Activated CD8-positive, alpha-beta memory T cell treated with anti-CD3 and anti-CD28 coated beads for 36 hours (primary cell): ENCODE data around the gene CALR. TPM values are rescaled to one million over a fixed set of nuclear protein-coding genes. Genes with fewer than 3 reads are reported as not detected.

ENCODE experiments used
- CTCF ChIA-PET: fragments of 350-600 bp; sonication (Branson Sonifier 250); formaldehyde crosslinking; loops from one replicate; lab custom pipeline; 2021; ENCODE audit warnings: antibody characterized with exemption; lab: Charles Lee
- POLR2A ChIA-PET: fragments of 350-600 bp; sonication (Branson Sonifier 250); formaldehyde crosslinking; loops from one replicate; lab custom pipeline; 2021; ENCODE audit warnings: antibody characterized with exemption; lab: Charles Lee
- total RNA-seq, 2 experiments: library from RNA; stranded (reverse); gene quantifications; one replicate each; pipeline ENCODE4 v1.2.3, GENCODE V29; 2021

Gene CALR
- total RNA-seq = 100 to 1,000 TPM; 805 to 809 TPM

- CTCF ChIA-PET = interaction anchor here (1.2 to 1.8 kb wide), 2 partner anchors 27 to 155 kb away, joined by 3 to 9 read pairs; no protein-coding TSS in a partner anchor
- POLR2A ChIA-PET = interaction anchor here (0.9 to 1.5 kb wide), 5 partner anchors 8 to 214 kb away, joined by 3 to 4 read pairs (median 4); partner anchors contain the start of genes DNASE2, GCDH and SYCE2
Observed at GRCh38 chr19:12937927-12938778, at the start of gene CALR. Gene CALR (plus strand): TSS chr19:12938609. CDS start chr19:12938680, 71 bp downstream.

DNA sequence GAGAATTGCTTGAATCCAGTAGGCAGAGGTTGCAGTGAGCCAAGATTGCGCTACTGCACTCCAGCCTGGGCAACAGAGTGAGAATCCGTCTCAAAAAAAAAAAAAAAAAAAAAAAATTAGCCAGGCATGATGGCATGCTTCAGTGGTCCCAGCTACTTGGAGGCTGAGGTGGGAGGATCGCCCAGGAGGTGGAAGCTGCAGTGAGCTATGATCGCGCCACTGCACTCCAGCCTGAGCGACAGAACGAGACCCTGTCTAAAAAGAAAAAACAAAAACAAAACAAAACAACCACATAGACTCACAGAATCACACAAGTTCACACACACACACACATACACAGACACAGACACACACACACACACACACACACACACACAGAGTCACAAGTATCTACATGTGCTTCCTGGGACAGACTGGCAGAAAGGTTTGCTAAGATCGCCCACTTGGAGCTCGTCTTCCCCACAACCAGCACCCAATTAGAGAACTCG lies 48.1 kb upstream of the CALR start:
- POLR2A ChIA-PET = interaction anchor here (0.6 to 1.5 kb wide), 8 partner anchors 9 to 209 kb away, joined by 3 to 9 read pairs (median 4); partner anchors contain the start of genes CALR, DNASE2 and FARSA
- CTCF ChIA-PET = interaction anchor here (0.6 to 2.6 kb wide), 10 partner anchors 9 to 130 kb away, joined by 3 to 11 read pairs (median 4); partner anchors contain the start of genes DNASE2 and FARSA

- ChIA-PET CTCF (interaction anchor here (0.6 to 2.6 kb wide), 10 partner anchors 8 to 130 kb away, joined by 3 to 11 read pairs (median 4); partner anchors contain the start of gene DNASE2), POLR2A (interaction anchor here (0.6 to 1.5 kb wide), 8 partner anchors 9 to 210 kb away, joined by 3 to 9 read pairs (median 4); partner anchors contain the start of genes CALR, DNASE2 and FARSA)
Observed at GRCh38 chr19:12890787-12891552, 47.4 kb upstream of the CALR start, which contains the start of gene GCDH. Gene GCDH (plus strand): TSS chr19:12891160. CDS start chr19:12891305, 145 bp downstream.

- ChIA-PET POLR2A (interaction anchor here (0.6 to 1.5 kb wide), 4 partner anchors 9 to 47 kb away, joined by 3 to 9 read pairs (median 4); partner anchors contain the start of genes CALR, DNASE2 and FARSA), CTCF (interaction anchor here (0.9 to 2.6 kb wide), 6 partner anchors 8 to 95 kb away, joined by 3 to 11 read pairs (median 5); partner anchors contain the start of gene DNASE2)
Observed at GRCh38 chr19:12891553-12892021, 46.8 kb upstream of the CALR start.

GRCh38 chr19:12893582-12893981 lies 44.8 kb upstream of the CALR start:
- ChIA-PET CTCF (no interaction called here), POLR2A (no interaction called here)

- ChIA-PET POLR2A (interaction anchor here (1.2 kb wide), 1 partner anchor 18 kb away, joined by 3 read pairs; no protein-coding TSS in a partner anchor), CTCF (interaction anchor here (0.6 to 1.3 kb wide), 3 partner anchors 8 to 69 kb away, joined by 3 to 4 read pairs (median 3); no protein-coding TSS in a partner anchor)
Observed at GRCh38 chr19:12896460-12896859, 41.9 kb upstream of the CALR start.

DNA sequence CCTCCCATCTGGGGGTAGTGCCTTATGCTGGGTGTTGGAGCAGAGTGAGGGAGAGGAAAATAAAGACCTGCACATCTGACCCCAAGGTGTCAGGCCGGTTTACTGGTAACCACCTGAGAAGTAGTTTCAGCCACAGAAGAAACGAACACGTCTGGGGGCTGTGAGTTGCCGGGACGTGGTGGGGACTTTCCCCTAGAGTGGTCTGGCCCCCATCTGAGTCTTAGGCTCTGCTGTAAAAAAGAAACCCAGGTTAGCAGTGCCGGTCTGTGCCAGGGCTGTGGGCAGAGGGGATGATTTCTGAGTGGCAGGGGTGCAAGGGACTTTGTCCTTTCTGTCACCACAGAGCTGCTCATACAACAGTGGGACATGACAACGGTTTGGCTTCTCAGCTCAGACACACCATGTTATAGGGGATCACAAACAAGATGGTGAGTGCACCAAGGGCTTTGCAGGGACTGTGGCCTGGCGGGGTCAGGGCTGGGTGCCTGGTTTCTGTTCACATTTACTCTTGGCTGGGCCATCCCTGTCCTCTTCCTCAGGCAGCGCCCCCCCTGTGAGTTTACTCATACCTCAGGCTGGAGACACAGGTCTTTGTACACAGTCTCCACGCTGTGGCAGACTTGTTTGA lies 38.4 kb upstream of the CALR start:
- ChIA-PET POLR2A (interaction anchor here (0.6 to 1.0 kb wide), 5 partner anchors 9 to 131 kb away, joined by 3 to 10 read pairs (median 4); partner anchors contain the start of genes FARSA and GCDH), CTCF (interaction anchor here (0.9 to 1.6 kb wide), 3 partner anchors 9 to 15 kb away, joined by 3 to 4 read pairs (median 3); partner anchors contain the start of gene GCDH)

GRCh38 chr19:12907166-12907565 lies 31.2 kb upstream of the CALR start:
- ChIA-PET CTCF (interaction anchor here (0.6 to 1.7 kb wide), 2 partner anchors 22 to 469 kb away, joined by 3 to 5 read pairs; no protein-coding TSS in a partner anchor), POLR2A (no interaction called here)

DNA sequence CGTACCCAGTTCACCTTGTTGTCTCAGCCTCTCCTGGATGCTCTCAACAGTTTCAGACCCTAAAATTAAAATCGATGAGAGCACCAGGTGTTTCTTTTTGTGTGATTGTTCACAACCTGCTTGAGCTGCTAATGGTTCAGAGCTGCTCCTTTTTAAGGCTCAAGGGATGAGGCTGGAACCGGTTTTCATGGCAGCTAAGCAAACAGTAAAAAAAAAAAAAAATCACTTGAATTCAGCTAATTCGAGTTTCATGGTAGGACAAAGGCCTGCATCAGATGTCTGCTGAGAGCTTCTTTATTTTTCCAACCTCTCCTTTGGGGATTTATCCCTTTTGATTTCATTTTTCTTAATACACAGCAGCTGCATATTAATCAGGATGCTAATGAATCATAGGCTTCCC lies 25.8 kb upstream of the CALR start:
- POLR2A ChIA-PET = no interaction called here
- CTCF ChIA-PET = interaction anchor here (1.3 to 2.1 kb wide), 3 partner anchors 12 to 53 kb away, joined by 3 to 5 read pairs (median 4); no protein-coding TSS in a partner anchor

- POLR2A ChIA-PET = interaction anchor here (0.7 to 1.6 kb wide), 3 partner anchors 20 to 32 kb away, joined by 3 to 6 read pairs (median 5); partner anchors contain the start of genes DNASE2 and FARSA
- CTCF ChIA-PET = interaction anchor here (1.0 to 2.1 kb wide), 4 partner anchors 12 to 155 kb away, joined by 3 to 5 read pairs (median 4); no protein-coding TSS in a partner anchor
Observed at GRCh38 chr19:12913011-12913561, 25.3 kb upstream of the CALR start.

- ChIA-PET CTCF (interaction anchor here (1.0 to 2.1 kb wide), 4 partner anchors 29 to 156 kb away, joined by 3 to 5 read pairs (median 4); no protein-coding TSS in a partner anchor), POLR2A (interaction anchor here (0.5 to 1.6 kb wide), 6 partner anchors 11 to 120 kb away, joined by 3 to 6 read pairs (median 4); partner anchors contain the start of genes DNASE2 and FARSA)
Observed at GRCh38 chr19:12913851-12914690, 24.3 kb upstream of the CALR start.

DNA sequence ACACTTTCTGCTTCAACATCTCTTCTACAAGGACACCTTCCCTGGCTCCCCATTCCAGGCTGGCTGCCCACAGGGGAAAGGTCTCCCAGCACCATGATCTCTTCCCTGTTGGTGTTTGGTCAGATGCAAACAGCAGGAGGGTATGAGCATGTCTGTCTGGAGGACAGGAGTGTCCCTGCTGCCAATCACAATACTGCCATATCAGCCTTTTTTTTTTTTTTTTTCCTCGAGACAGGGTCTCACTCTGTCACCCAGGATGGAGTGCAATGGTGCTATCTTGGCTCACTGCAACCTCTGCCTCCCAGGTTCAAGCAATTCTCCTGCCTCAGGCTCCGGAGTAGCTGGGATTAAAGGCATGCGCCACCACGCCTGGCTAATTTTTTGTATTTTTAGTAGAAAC lies 22.5 kb upstream of the CALR start:
- ChIA-PET POLR2A (interaction anchor here (0.6 kb wide), 1 partner anchor 30 kb away, joined by 3 read pairs; no protein-coding TSS in a partner anchor), CTCF (interaction anchor here (0.7 to 1.4 kb wide), 6 partner anchors 31 to 158 kb away, joined by 3 to 4 read pairs (median 3); no protein-coding TSS in a partner anchor)

DNA sequence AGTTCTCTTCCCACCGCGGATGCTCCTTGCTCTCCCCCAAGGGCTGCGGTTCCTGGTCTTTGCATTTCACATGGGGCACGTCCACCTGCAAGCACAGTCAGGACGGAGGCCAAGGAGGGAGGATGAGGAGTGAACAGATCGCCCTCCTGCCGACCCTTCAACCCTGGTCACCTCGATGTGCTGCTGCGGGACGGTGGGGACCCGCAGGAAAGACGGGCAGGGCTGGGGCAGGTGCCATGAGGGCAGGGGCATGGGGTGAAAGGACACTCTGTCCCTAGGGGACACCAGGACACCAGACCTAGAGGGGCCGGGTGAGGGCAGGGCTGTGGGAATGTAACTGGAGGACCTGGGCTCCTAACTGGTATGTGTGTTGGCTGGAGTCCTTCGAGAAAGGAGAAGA lies 20.2 kb upstream of the CALR start:
- ChIA-PET POLR2A (interaction anchor here (0.7 to 1.2 kb wide), 2 partner anchors 28 to 96 kb away, joined by 3 to 5 read pairs; partner anchors contain the start of gene GCDH), CTCF (no interaction called here)

DNA sequence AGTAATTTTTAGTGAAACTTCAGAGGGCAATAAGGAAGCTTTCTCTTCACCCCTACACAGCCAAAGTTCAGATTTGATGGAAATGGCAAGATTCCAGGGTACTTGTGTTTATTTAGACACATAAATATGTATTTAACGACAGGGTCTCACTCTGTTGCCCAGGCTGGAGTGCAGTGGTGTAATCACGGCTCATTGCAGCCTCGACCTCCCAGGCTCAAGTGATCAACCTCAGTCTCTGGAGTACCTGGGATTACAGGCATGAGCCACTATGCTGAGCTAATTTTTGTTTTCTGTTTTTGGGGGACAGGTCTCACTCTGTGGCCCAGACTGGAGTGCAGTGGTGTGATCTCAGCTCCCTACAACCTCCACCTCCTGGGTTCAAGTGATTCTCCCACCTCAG lies 17.4 kb upstream of the CALR start:
- POLR2A ChIA-PET = interaction anchor here (0.6 to 1.6 kb wide), 5 partner anchors 29 to 1978 kb away, joined by 4 to 6 read pairs (median 4); partner anchors contain the start of genes GCDH and GET3

DNA sequence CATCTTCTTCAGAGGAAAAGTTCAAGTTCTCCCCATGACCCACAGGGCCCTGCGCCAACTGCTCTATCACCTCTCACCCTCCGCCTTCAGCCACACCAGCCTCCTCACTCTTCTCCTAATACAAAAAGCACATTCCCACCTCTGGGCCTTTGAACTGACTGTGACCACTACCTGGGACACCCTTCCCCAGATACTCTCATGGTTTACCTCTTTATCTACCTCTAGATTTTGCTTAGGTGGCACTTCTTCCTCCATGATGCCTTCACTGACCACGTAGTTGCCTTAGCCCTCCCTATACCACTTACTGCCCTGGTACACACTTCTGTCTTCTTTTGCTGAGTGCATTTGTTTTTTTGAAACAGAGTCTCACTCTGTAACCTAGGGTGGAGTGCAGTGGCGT lies 15.4 kb upstream of the CALR start:
- POLR2A ChIA-PET = no interaction called here
- CTCF ChIA-PET = no interaction called here

More for the DNA sequence above, 17.4 kb upstream of the CALR start:
- CTCF ChIA-PET = interaction anchor here (0.6 to 0.9 kb wide), 4 partner anchors 11 to 190 kb away, joined by 3 to 5 read pairs (median 4); no protein-coding TSS in a partner anchor
